GM12878 (cell line): ENCODE measurements around the gene PALS1. TPM values are rescaled to one million over a fixed set of nuclear protein-coding genes. Genes with fewer than 3 reads are reported as not detected.

Source experiments
- ATAC-seq: fragments of 200-7000 bp; cut with Tn5 transposase; 3 replicates; pipeline ENCODE4 v1.9.1; 2020; ENCODE audit warnings: mild to moderate bottlenecking, moderate library complexity
- BruUV-seq: library from RNA; stranded (reverse); fragments of 400-500 nt; replicated peaks from 2 replicates; lab custom pipeline; 2021; lab: Mats Ljungman, UMichigan
- CTCF ChIA-PET: fragments of 300-600 bp; sonication (Branson Sonifier 250); formaldehyde crosslinking; extraction: SDS; loops from one replicate; lab custom pipeline; 2021; ENCODE audit warnings: inconsistent platforms; lab: Yijun Ruan, JAX
- POLR2A ChIA-PET: fragments of 350-600 bp; formaldehyde crosslinking; extraction: SDS; loops from one replicate; lab custom pipeline; 2021; ENCODE audit warnings: inconsistent platforms; lab: Charles Lee
- RAD21 ChIA-PET: fragments of 300-600 bp; sonication (Branson Sonifier 250); formaldehyde crosslinking; loops from one replicate; lab custom pipeline; 2023; ENCODE audit warnings: antibody characterized with exemption; ENCODE audit not compliant: unreplicated experiment; lab: Charles Lee
- SMC1A ChIA-PET: fragments of 300-600 bp; sonication (Branson Sonifier 250); formaldehyde crosslinking; loops from one replicate; lab custom pipeline; 2023; ENCODE audit not compliant: unreplicated experiment, uncharacterized antibody; lab: Charles Lee
- DNase-seq: peaks from one replicate; pipeline ENCODE4 v3.0.0-alpha.2; 2011; ENCODE audit warnings: low read depth, low spot score
- FAIRE-seq: peaks from 3 replicates; lab custom pipeline; 2011; peaks lifted over from hg19 to GRCh38; lab: Jason Lieb, UNC
- H2AFZ ChIP-seq: 2 replicates; pipeline ENCODE4 v1.6.0; 2011; ENCODE audit warnings: low read depth, low read length, control low read depth; ENCODE audit not compliant: control insufficient read depth
- H3K27ac ChIP-seq: 2 replicates; pipeline ENCODE4 v1.5.1; 2011; ENCODE audit warnings: control low read depth; ENCODE audit not compliant: control insufficient read depth, insufficient read depth
- H3K27me3 ChIP-seq, 2 experiments: replicated peaks in 1 of 2; 2 replicates each; pipeline versions ENCODE4 v1.6.0 to v1.6.1; 2011; ENCODE audit warnings: low read length in 1 of 2; ENCODE audit not compliant: control insufficient read depth in 2 of 2, insufficient read depth in 2 of 2
- H3K36me3 ChIP-seq, 2 experiments: 2 replicates each; pipeline ENCODE4 v1.5.1; 2011; ENCODE audit warnings: low read length in 1 of 2; ENCODE audit not compliant: control insufficient read depth in 2 of 2, insufficient read depth in 2 of 2
- H3K4me1 ChIP-seq: 2 replicates; pipeline ENCODE4 v1.6.1; 2011; ENCODE audit warnings: mild to moderate bottlenecking, low read length, moderate library complexity, mixed read lengths; ENCODE audit not compliant: control insufficient read depth, insufficient read depth
- H3K4me2 ChIP-seq: 2 replicates; pipeline ENCODE4 v1.6.0; 2011; ENCODE audit warnings: control low read depth; ENCODE audit not compliant: control insufficient read depth, insufficient read depth
- H3K4me3 ChIP-seq: fragments of 200-600 bp; sonication (generic); 2 replicates; pipeline ENCODE4 v1.5.1; 2016
- H3K79me2 ChIP-seq: 2 replicates; pipeline ENCODE4 v1.6.0; 2011; ENCODE audit warnings: low read length; ENCODE audit not compliant: control insufficient read depth, insufficient read depth
- H3K9ac ChIP-seq: 2 replicates; pipeline ENCODE4 v1.8.0; 2011; ENCODE audit warnings: low read length, control low read depth, mixed read lengths; ENCODE audit not compliant: control insufficient read depth, insufficient read depth
- H3K9me3 ChIP-seq: replicated peaks from 3 replicates; pipeline ENCODE4 v1.5.1; 2011; ENCODE audit warnings: mild to moderate bottlenecking, low read length; ENCODE audit not compliant: control insufficient read depth, insufficient read depth
- H4K20me1 ChIP-seq: 2 replicates; pipeline ENCODE4 v1.6.0; 2011; ENCODE audit not compliant: control insufficient read depth, insufficient read depth
- ASH2L ChIP-seq: fragments of 300-600, 200-600 bp; sonication (generic); IDR thresholded peaks from 2 replicates; pipeline ENCODE4 v1.6.1; 2017; ENCODE audit warnings: low read depth, mild to moderate bottlenecking, borderline replicate concordance
- BMI1 ChIP-seq: fragments of 450-650 bp; IDR thresholded peaks from 2 replicates; pipeline ENCODE4 v1.6.1; 2016; ENCODE audit warnings: mild to moderate bottlenecking, moderate library complexity, borderline replicate concordance
- CBX3 ChIP-seq: fragments of 200-600 bp; sonication (generic); IDR thresholded peaks from 2 replicates; pipeline ENCODE4 v1.6.1; 2016; ENCODE audit warnings: low read depth, borderline replicate concordance
- MTA3 ChIP-seq: IDR thresholded peaks from 2 replicates; pipeline ENCODE4 v1.6.1; 2012; ENCODE audit warnings: low read length, inconsistent platforms, borderline replicate concordance
- NR2F1 ChIP-seq: fragments of 450-650 bp; conservative IDR thresholded peaks from 2 replicates; pipeline ENCODE4 v1.6.1; 2017; ENCODE audit warnings: mild to moderate bottlenecking
- PKNOX1 ChIP-seq: fragments of 450-650 bp; IDR thresholded peaks from 2 replicates; pipeline ENCODE4 v1.6.1; 2016; ENCODE audit warnings: mild to moderate bottlenecking
- POLR2AphosphoS5 ChIP-seq: IDR thresholded peaks from 2 replicates; pipeline ENCODE4 v1.6.1; 2011; ENCODE audit warnings: mild to moderate bottlenecking, low read length, inconsistent platforms
- RUNX3 ChIP-seq: IDR thresholded peaks from 2 replicates; pipeline ENCODE4 v1.6.1; 2012; ENCODE audit warnings: low read length, inconsistent platforms
- SMC3 ChIP-seq: IDR thresholded peaks from 2 replicates; pipeline ENCODE4 v1.6.1; 2011; ENCODE audit warnings: low read length, improper control_type of control experiment, borderline replicate concordance
- SREBF2 ChIP-seq: IDR thresholded peaks from 2 replicates; pipeline ENCODE4 v1.6.1; 2012; ENCODE audit warnings: mild to moderate bottlenecking, low read length
- WGBS: methylation state at CpG from one replicate; pipeline ENCODE4 v1.1.6; 2016; ENCODE audit warnings: low lambda C conversion rate; ENCODE audit not compliant: insufficient replicate concordance, insufficient coverage; ENCODE audit errors: missing lambda C conversion rate; 5-methylcytosine and 5-hydroxymethylcytosine counted together
- in situ Hi-C: fragments of 300-500 bp; cut with MboI; formaldehyde crosslinking; loops from 9 replicates; pipeline ENCODE4 v1.14.3; 2018; ENCODE audit warnings: mixed read lengths
- intact Hi-C: fragments of 100-400 bp; cut with micrococcal nuclease; formaldehyde crosslinking; loops from one replicate; pipeline ENCODE4 v1.14.2; 2022; ENCODE audit not compliant: unreplicated experiment
- polyA plus RNA-seq, 11 experiments: library from polyadenylated mRNA; depleted of rRNA in 4 of 11; unstranded in 6 of 11; stranded (reverse) in 5 of 11; fragments of >200 nt; fragmentation: Nextera tagmentation in 4 of 11; fragmentation: Illumina TruSeq in 1 of 11; extraction: Ambion mirVana in 4 of 11; extraction: Trizol in 1 of 11; gene quantifications; 1 replicate in 1 of 11; 2 replicates in 10 of 11; pipeline versions ENCODE4 v1.2.1 to v1.2.3, GENCODE V29; 2011 to 2016; ENCODE audit warnings: inconsistent platforms in 2 of 11, missing spikeins in 2 of 11, low read depth in 1 of 11
- total RNA-seq, 4 experiments: library from RNA; depleted of rRNA in 3 of 4; stranded (reverse); fragments of >200 nt in 3 of 4; fragmentation: Illumina TruSeq in 1 of 4; extraction: Trizol in 1 of 4; gene quantifications; 2 replicates each; pipeline versions ENCODE4 v1.2.1 to v1.2.3, GENCODE V29; 2013 to 2021
- TF ChIP-seq, protein P1 (sequence below): fragments of 450-650 bp; conservative IDR thresholded peaks from 2 replicates; pipeline ENCODE4 v1.6.1; 2017; ENCODE audit warnings: mild to moderate bottlenecking, moderate library complexity
- TF ChIP-seq, protein P2 (sequence below): IDR thresholded peaks from 2 replicates; pipeline ENCODE4 v1.6.1; 2011; ENCODE audit warnings: mild to moderate bottlenecking, low read depth, low read length, moderate library complexity; ENCODE audit not compliant: insufficient replicate concordance
- TF ChIP-seq, protein P3 (sequence below): IDR thresholded peaks from 2 replicates; pipeline ENCODE4 v1.6.1; 2012; ENCODE audit warnings: improper control_type of control experiment, low read depth, low read length; ENCODE audit not compliant: insufficient replicate concordance

The PALS1 gene
- total and polyA plus RNA-seq, 10 of the 15 experiments (the other 5 are each of a cell fraction or from before 2014, with no cell fraction given) = 4.2 to 10.9 (median 6.6) TPM

- no peak overlapping the region for H2AFZ ChIP-seq
- no peak overlapping the region for H3K27ac ChIP-seq
- BruUV-seq = no TSS peak
- no peaks in the 10 kb centered on the region for H3K9me3 ChIP-seq
- H3K27me3 ChIP-seq = no peaks in the 10 kb centered on the region
- no peak overlapping the region for H3K9ac ChIP-seq
- no peak overlapping the region for H3K4me3 ChIP-seq
- H3K79me2 ChIP-seq = no peaks in the 10 kb centered on the region
- H4K20me1 ChIP-seq = no peaks in the 10 kb centered on the region
- intact Hi-C loops = no loop called here
- RAD21 ChIA-PET = no interaction called here
- ATAC-seq (no peak), FAIRE-seq (no peak)
- H3K4me1 ChIP-seq = no peaks in the 10 kb centered on the region
- WGBS = 68% methylated on average over 8 of the region's 8 CpGs
- H3K4me2 ChIP-seq = no peak overlapping the region
- POLR2A ChIA-PET = no interaction called here
- no peaks in the 10 kb centered on the region for H3K36me3 ChIP-seq
- TF ChIP-seq SREBF2 (no peak), ASH2L (no peak), POLR2AphosphoS5 (no peak), SMC3 (no peak), RUNX3 (no peak), NR2F1 (no peak), PKNOX1 (no peak), BMI1 (no peak), CBX3 (no peak), MTA3 (no peak)
- TF ChIP-seq, protein P1, sequence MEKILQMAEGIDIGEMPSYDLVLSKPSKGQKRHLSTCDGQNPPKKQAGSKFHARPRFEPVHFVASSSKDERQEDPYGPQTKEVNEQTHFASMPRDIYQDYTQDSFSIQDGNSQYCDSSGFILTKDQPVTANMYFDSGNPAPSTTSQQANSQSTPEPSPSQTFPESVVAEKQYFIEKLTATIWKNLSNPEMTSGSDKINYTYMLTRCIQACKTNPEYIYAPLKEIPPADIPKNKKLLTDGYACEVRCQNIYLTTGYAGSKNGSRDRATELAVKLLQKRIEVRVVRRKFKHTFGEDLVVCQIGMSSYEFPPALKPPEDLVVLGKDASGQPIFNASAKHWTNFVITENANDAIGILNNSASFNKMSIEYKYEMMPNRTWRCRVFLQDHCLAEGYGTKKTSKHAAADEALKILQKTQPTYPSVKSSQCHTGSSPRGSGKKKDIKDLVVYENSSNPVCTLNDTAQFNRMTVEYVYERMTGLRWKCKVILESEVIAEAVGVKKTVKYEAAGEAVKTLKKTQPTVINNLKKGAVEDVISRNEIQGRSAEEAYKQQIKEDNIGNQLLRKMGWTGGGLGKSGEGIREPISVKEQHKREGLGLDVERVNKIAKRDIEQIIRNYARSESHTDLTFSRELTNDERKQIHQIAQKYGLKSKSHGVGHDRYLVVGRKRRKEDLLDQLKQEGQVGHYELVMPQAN = no peak
- TF ChIP-seq, protein P2, sequence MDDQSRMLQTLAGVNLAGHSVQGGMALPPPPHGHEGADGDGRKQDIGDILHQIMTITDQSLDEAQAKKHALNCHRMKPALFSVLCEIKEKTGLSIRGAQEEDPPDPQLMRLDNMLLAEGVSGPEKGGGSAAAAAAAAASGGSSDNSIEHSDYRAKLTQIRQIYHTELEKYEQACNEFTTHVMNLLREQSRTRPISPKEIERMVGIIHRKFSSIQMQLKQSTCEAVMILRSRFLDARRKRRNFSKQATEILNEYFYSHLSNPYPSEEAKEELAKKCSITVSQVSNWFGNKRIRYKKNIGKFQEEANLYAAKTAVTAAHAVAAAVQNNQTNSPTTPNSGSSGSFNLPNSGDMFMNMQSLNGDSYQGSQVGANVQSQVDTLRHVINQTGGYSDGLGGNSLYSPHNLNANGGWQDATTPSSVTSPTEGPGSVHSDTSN = no peak
- TF ChIP-seq, protein P3, sequence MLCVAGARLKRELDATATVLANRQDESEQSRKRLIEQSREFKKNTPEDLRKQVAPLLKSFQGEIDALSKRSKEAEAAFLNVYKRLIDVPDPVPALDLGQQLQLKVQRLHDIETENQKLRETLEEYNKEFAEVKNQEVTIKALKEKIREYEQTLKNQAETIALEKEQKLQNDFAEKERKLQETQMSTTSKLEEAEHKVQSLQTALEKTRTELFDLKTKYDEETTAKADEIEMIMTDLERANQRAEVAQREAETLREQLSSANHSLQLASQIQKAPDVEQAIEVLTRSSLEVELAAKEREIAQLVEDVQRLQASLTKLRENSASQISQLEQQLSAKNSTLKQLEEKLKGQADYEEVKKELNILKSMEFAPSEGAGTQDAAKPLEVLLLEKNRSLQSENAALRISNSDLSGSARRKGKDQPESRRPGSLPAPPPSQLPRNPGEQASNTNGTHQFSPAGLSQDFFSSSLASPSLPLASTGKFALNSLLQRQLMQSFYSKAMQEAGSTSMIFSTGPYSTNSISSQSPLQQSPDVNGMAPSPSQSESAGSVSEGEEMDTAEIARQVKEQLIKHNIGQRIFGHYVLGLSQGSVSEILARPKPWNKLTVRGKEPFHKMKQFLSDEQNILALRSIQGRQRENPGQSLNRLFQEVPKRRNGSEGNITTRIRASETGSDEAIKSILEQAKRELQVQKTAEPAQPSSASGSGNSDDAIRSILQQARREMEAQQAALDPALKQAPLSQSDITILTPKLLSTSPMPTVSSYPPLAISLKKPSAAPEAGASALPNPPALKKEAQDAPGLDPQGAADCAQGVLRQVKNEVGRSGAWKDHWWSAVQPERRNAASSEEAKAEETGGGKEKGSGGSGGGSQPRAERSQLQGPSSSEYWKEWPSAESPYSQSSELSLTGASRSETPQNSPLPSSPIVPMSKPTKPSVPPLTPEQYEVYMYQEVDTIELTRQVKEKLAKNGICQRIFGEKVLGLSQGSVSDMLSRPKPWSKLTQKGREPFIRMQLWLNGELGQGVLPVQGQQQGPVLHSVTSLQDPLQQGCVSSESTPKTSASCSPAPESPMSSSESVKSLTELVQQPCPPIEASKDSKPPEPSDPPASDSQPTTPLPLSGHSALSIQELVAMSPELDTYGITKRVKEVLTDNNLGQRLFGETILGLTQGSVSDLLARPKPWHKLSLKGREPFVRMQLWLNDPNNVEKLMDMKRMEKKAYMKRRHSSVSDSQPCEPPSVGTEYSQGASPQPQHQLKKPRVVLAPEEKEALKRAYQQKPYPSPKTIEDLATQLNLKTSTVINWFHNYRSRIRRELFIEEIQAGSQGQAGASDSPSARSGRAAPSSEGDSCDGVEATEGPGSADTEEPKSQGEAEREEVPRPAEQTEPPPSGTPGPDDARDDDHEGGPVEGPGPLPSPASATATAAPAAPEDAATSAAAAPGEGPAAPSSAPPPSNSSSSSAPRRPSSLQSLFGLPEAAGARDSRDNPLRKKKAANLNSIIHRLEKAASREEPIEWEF = no peak
- TF ChIP-seq, all 136 proteins: peak for 0
- no peak for DNase-seq
- in situ Hi-C loops = no loop called here
- ChIA-PET CTCF (no interaction called here), SMC1A (no interaction called here)
Observed at GRCh38 chr14:67207810-67208209, 33.4 kb upstream of the PALS1 start.
